ENCODE data around the gene IGFBP7.

IGFBP7 gene

GRCh38 chr4:57148177-57148576 lies 38.0 kb upstream of the IGFBP7 start:
- DNase-seq (ENCODE audit: low read depth, low spot score), result no peak
- H3K4me3 ChIP-seq (ENCODE audit: low read depth, low read length), result no peak overlapping the region
- in situ Hi-C loops (cut with HindIII; ENCODE audit: low sequenced_read_pairs), result no loop called here
- TF ChIP-seq CTCF (IDR thresholded peaks at IDR 0.05; ENCODE audit: low read depth, low read length), result no peak

- in situ Hi-C loops (cut with HindIII; ENCODE audit: low sequenced_read_pairs), result no loop called here
- H3K4me3 ChIP-seq (ENCODE audit: low read depth, low read length), result no peak overlapping the region
- no peak for TF ChIP-seq CTCF (IDR thresholded peaks at IDR 0.05; ENCODE audit: low read depth, low read length)
- DNase-seq (ENCODE audit: low read depth, low spot score), result peak; percentile 73
Observed at GRCh38 chr4:57147335-57148060, 37.3 kb upstream of the IGFBP7 start.

GRCh38 chr4:57146444-57146843 lies 36.3 kb upstream of the IGFBP7 start:
- in situ Hi-C loops (cut with HindIII; ENCODE audit: low sequenced_read_pairs), result no loop called here
- H3K4me3 ChIP-seq (ENCODE audit: low read depth, low read length), result no peak overlapping the region
- TF ChIP-seq CTCF (IDR thresholded peaks at IDR 0.05; ENCODE audit: low read depth, low read length), result no peak
- no peak for DNase-seq (ENCODE audit: low read depth, low spot score)

GRCh38 chr4:57144466-57144865 lies 34.3 kb upstream of the IGFBP7 start:
- in situ Hi-C loops (cut with HindIII; ENCODE audit: low sequenced_read_pairs), result no loop called here
- no peak for DNase-seq (ENCODE audit: low read depth, low spot score)
- H3K4me3 ChIP-seq (ENCODE audit: low read depth, low read length), result no peak overlapping the region
- no peak for TF ChIP-seq CTCF (IDR thresholded peaks at IDR 0.05; ENCODE audit: low read depth, low read length)

- in situ Hi-C loops (cut with HindIII; ENCODE audit: low sequenced_read_pairs), result no loop called here
- no peak overlapping the region for H3K4me3 ChIP-seq (ENCODE audit: low read depth, low read length)
- DNase-seq (ENCODE audit: low read depth, low spot score), result no peak
- no peak for TF ChIP-seq CTCF (IDR thresholded peaks at IDR 0.05; ENCODE audit: low read depth, low read length)
Observed at GRCh38 chr4:57139783-57140182, 29.6 kb upstream of the IGFBP7 start.

GRCh38 chr4:57137261-57137660 lies 27.1 kb upstream of the IGFBP7 start:
- no peak for DNase-seq (ENCODE audit: low read depth, low spot score)
- in situ Hi-C loops (cut with HindIII; ENCODE audit: low sequenced_read_pairs), result no loop called here
- H3K4me3 ChIP-seq (ENCODE audit: low read depth, low read length), result no peak overlapping the region
- no peak for TF ChIP-seq CTCF (IDR thresholded peaks at IDR 0.05; ENCODE audit: low read depth, low read length)

All from astrocyte of the spinal cord (primary cell).